H1 (cell line): ENCODE data around the gene OBP2B. TPM values are rescaled to one million over a fixed set of nuclear protein-coding genes. Genes with fewer than 3 reads are reported as not detected.

Experiments used
- CTCF ChIA-PET: fragments of 300-600 bp; sonication (Branson Sonifier 250); formaldehyde crosslinking; loops from one replicate; lab custom pipeline; 2021; ENCODE audit not compliant: partially characterized antibody; lab: Charles Lee
- POLR2A ChIA-PET: fragments of 300-600 bp; sonication (Branson Sonifier 250); formaldehyde crosslinking; loops from one replicate; lab custom pipeline; 2021; ENCODE audit warnings: inconsistent platforms; ENCODE audit not compliant: partially characterized antibody; lab: Charles Lee
- DNase-seq, 2 experiments: peaks; one replicate each; pipeline versions ENCODE4 v3.0.0 to v3.0.0-alpha.2; 2010 to 2022; ENCODE audit warnings: low spot score in 2 of 2, low read depth in 1 of 2, mixed read lengths in 1 of 2
- FAIRE-seq: peaks from 2 replicates; lab custom pipeline; 2011; peaks lifted over from hg19 to GRCh38; lab: Jason Lieb, UNC
- H2AFZ ChIP-seq: 2 replicates; pipeline ENCODE4 v1.8.1; 2012; ENCODE audit warnings: low read length, inconsistent platforms
- H2AK5ac ChIP-seq: 2 replicates; pipeline ENCODE4 v1.6.1; 2013; ENCODE audit warnings: low read depth, low read length
- H2BK120ac ChIP-seq: replicated peaks from 2 replicates; pipeline ENCODE3; 2013; ENCODE audit warnings: low read depth, low read length, inconsistent platforms
- H2BK12ac ChIP-seq: 2 replicates; pipeline ENCODE4 v1.6.1; 2013; ENCODE audit warnings: low read depth, low read length
- H2BK15ac ChIP-seq: 2 replicates; pipeline ENCODE4 v1.6.1; 2013; ENCODE audit warnings: low read length
- H2BK20ac ChIP-seq: 2 replicates; pipeline ENCODE4 v1.6.1; 2013; ENCODE audit warnings: low read length
- H2BK5ac ChIP-seq: 2 replicates; pipeline ENCODE4 v1.6.1; 2013; ENCODE audit warnings: low read depth, low read length
- H3K14ac ChIP-seq: 2 replicates; pipeline ENCODE4 v1.6.1; 2013; ENCODE audit warnings: inconsistent platforms; ENCODE audit not compliant: insufficient read length
- H3K18ac ChIP-seq: 2 replicates; pipeline ENCODE4 v1.6.1; 2013; ENCODE audit warnings: low read length; ENCODE audit errors: extremely low read depth
- H3K23ac ChIP-seq: 2 replicates; pipeline ENCODE4 v1.6.1; 2013; ENCODE audit warnings: inconsistent platforms; ENCODE audit not compliant: insufficient read length
- H3K23me2 ChIP-seq: 2 replicates; pipeline ENCODE4 v1.6.1; 2013; ENCODE audit warnings: low read depth, low read length
- H3K27ac ChIP-seq: 2 replicates; pipeline ENCODE4 v1.6.1; 2011; ENCODE audit warnings: low read depth, low read length, inconsistent platforms
- H3K27me3 ChIP-seq, 4 experiments: replicated peaks in 1 of 4; 1 replicate in 1 of 4; 2 replicates in 3 of 4; pipeline versions ENCODE4 v1.6.1 to v1.8.1; 2011 to 2013; ENCODE audit warnings: low read length in 3 of 4, mild to moderate bottlenecking in 3 of 4, inconsistent platforms in 2 of 4, mixed read lengths in 2 of 4, moderate library complexity in 1 of 4; ENCODE audit not compliant: control insufficient read depth in 3 of 4, insufficient read depth in 3 of 4; ENCODE audit errors: extremely low read depth in 1 of 4
- H3K36me3 ChIP-seq, 4 experiments: 2 replicates each; pipeline versions ENCODE4 v1.6.1 to v1.8.1; 2011 to 2013; ENCODE audit warnings: mild to moderate bottlenecking in 4 of 4, low read length in 3 of 4, moderate library complexity in 2 of 4, control low read depth in 1 of 4, inconsistent platforms in 1 of 4; ENCODE audit not compliant: insufficient read depth in 4 of 4, control insufficient read depth in 2 of 4
- H3K4ac ChIP-seq: replicated peaks from 2 replicates; pipeline ENCODE3; 2013; ENCODE audit warnings: low read length, low read depth, mixed read lengths, inconsistent platforms; ENCODE audit not compliant: insufficient read length
- H3K4me1 ChIP-seq, 4 experiments: replicated peaks in 1 of 4; 1 replicate in 1 of 4; 2 replicates in 3 of 4; pipeline versions ENCODE4 v1.6.1 to v1.8.1; 2011 to 2013; ENCODE audit warnings: low read length in 3 of 4, inconsistent platforms in 2 of 4, mixed read lengths in 1 of 4; ENCODE audit not compliant: insufficient read depth in 4 of 4, control insufficient read depth in 3 of 4
- H3K4me2 ChIP-seq, 2 experiments: 2 replicates each; pipeline versions ENCODE4 v1.6.1 to v1.8.1; 2011 to 2013; ENCODE audit warnings: low read depth in 2 of 2, low read length in 2 of 2, control low read depth in 1 of 2, inconsistent platforms in 1 of 2, mild to moderate bottlenecking in 1 of 2; ENCODE audit not compliant: insufficient read depth in 1 of 2
- H3K4me3 ChIP-seq, 4 experiments: fragments of 200-600, 300-600 bp in 1 of 4; sonication (generic), shearing (Covaris generic), sonication (Bioruptor Twin) in 1 of 4; 2 replicates each; pipeline versions ENCODE4 v1.5.1 to v1.8.1; 2011 to 2016; ENCODE audit warnings: low read length in 4 of 4, low read depth in 3 of 4, control low read depth in 2 of 4, inconsistent platforms in 2 of 4, mild to moderate bottlenecking in 2 of 4, mixed read lengths in 1 of 4, moderate library complexity in 1 of 4; ENCODE audit not compliant: insufficient read depth in 2 of 4; ENCODE audit errors: extremely low read depth in 1 of 4
- H3K56ac ChIP-seq: replicated peaks from 2 replicates; pipeline ENCODE3; 2013; ENCODE audit warnings: low read depth, mild to moderate bottlenecking, mixed read lengths, low read length, inconsistent platforms; ENCODE audit not compliant: insufficient read length
- H3K79me1 ChIP-seq: 2 replicates; pipeline ENCODE4 v1.6.1; 2013; ENCODE audit warnings: low read depth, low read length, control low read depth
- H3K79me2 ChIP-seq, 2 experiments: 2 replicates each; pipeline versions ENCODE4 v1.6.1 to v1.8.1; 2012 to 2013; ENCODE audit warnings: low read length in 2 of 2, mild to moderate bottlenecking in 2 of 2, inconsistent platforms in 1 of 2; ENCODE audit not compliant: insufficient read depth in 2 of 2, control insufficient read depth in 1 of 2
- H3K9ac ChIP-seq, 4 experiments: replicated peaks in 1 of 4; 1 replicate in 1 of 4; 2 replicates in 3 of 4; pipeline versions ENCODE4 v1.6.1 to v1.8.1; 2011 to 2013; ENCODE audit warnings: low read depth in 3 of 4, low read length in 3 of 4, control low read depth in 2 of 4, mild to moderate bottlenecking in 2 of 4, moderate library complexity in 2 of 4, inconsistent platforms in 1 of 4; ENCODE audit errors: extremely low read depth in 1 of 4
- H3K9me3 ChIP-seq, 2 experiments: 2 replicates each; pipeline versions ENCODE4 v1.6.1 to v1.8.1; 2012 to 2013; ENCODE audit warnings: mild to moderate bottlenecking in 2 of 2, moderate library complexity in 2 of 2, control low read depth in 1 of 2, inconsistent platforms in 1 of 2, low read depth in 1 of 2, low read length in 1 of 2, mixed read lengths in 1 of 2; ENCODE audit not compliant: insufficient read depth in 2 of 2
- H4K20me1 ChIP-seq, 2 experiments: replicated peaks in 1 of 2; 2 replicates each; pipeline versions ENCODE3 to v1.8.1; 2011 to 2013; ENCODE audit warnings: inconsistent platforms in 2 of 2, low read length in 2 of 2, mild to moderate bottlenecking in 1 of 2; ENCODE audit not compliant: insufficient read depth in 2 of 2, control insufficient read depth in 1 of 2
- H4K5ac ChIP-seq: 2 replicates; pipeline ENCODE4 v1.6.1; 2013; ENCODE audit warnings: low read length, low read depth, mixed read lengths, inconsistent platforms; ENCODE audit not compliant: insufficient read length
- H4K8ac ChIP-seq: 2 replicates; pipeline ENCODE4 v1.8.0; 2013; ENCODE audit warnings: mild to moderate bottlenecking, moderate library complexity, low read length, inconsistent platforms; ENCODE audit not compliant: insufficient read depth; ENCODE audit errors: extremely low read depth
- H4K91ac ChIP-seq: replicated peaks from 2 replicates; pipeline ENCODE3; 2013; ENCODE audit warnings: low read length, mixed read lengths, inconsistent platforms; ENCODE audit not compliant: insufficient read length
- CREB1 ChIP-seq: IDR thresholded peaks from 2 replicates; pipeline ENCODE4 v1.6.1; 2012; ENCODE audit warnings: inconsistent platforms
- EGR1 ChIP-seq: IDR thresholded peaks from 2 replicates; pipeline ENCODE4 v1.6.1; 2011; ENCODE audit warnings: low read depth, low read length, borderline replicate concordance
- MAX ChIP-seq: IDR thresholded peaks from 2 replicates; pipeline ENCODE4 v1.6.1; 2012; ENCODE audit warnings: inconsistent platforms
- NANOG ChIP-seq: IDR thresholded peaks from 2 replicates; pipeline ENCODE4 v1.6.1; 2011; ENCODE audit warnings: low read length, low read depth, mild to moderate bottlenecking, inconsistent platforms; ENCODE audit not compliant: insufficient read depth, poor library complexity, severe bottlenecking
- SIN3A ChIP-seq, 2 experiments: IDR thresholded peaks in 1 of 2; conservative IDR thresholded peaks in 1 of 2; 2 replicates each; pipeline ENCODE4 v1.6.1; 2011 to 2012; ENCODE audit warnings: low read length in 2 of 2, improper control_type of control experiment in 1 of 2, low read depth in 1 of 2, mild to moderate bottlenecking in 1 of 2
- SP1 ChIP-seq: IDR thresholded peaks from 2 replicates; pipeline ENCODE4 v1.6.1; 2011; ENCODE audit warnings: low read depth, low read length
- WGBS, 2 experiments: shearing (Covaris generic) in 1 of 2; methylation state at CpG; one replicate each; pipeline versions ENCODE4 v1.1.6 to v1.1.7; 2013 to 2015; ENCODE audit warnings: low lambda C conversion rate in 2 of 2, mixed read lengths in 2 of 2, inconsistent platforms in 1 of 2, low coverage in 1 of 2, missing lambda C conversion rate in 1 of 2; ENCODE audit not compliant: insufficient replicate concordance in 2 of 2, insufficient coverage in 1 of 2, insufficient read length in 1 of 2; ENCODE audit errors: extremely low coverage in 1 of 2, missing lambda C conversion rate in 1 of 2; 5-methylcytosine and 5-hydroxymethylcytosine counted together
- polyA plus RNA-seq, 7 experiments: library from polyadenylated mRNA; depleted of rRNA in 3 of 7; stranded (reverse) in 5 of 7; unstranded in 2 of 7; fragments of >200 nt in 5 of 7; fragments of 200-250 nt in 2 of 7; gene quantifications; 1 replicate in 5 of 7; 2 replicates in 1 of 7; 4 replicates in 1 of 7; pipeline versions ENCODE4 v1.2.1 to v1.2.3, GENCODE V29; 2011 to 2013; ENCODE audit warnings: missing spikeins in 2 of 7, mixed read lengths in 2 of 7
- total RNA-seq: library from RNA; stranded (reverse); fragmentation: NEBNext Ultra II Directional; extraction: Animal tissue kit (Norgen Biotek cat#: 25700); gene quantifications from 2 replicates; pipeline ENCODE4 v1.2.1, GENCODE V29; 2021

The OBP2B gene
- total and polyA plus RNA-seq, 2 of the 8 experiments (the other 6 are each of a cell fraction or from before 2014, with no cell fraction given): not detected

GRCh38 chr9:133238272-133238850 lies 29.3 kb upstream of the OBP2B start:
- no peak for FAIRE-seq
- Histone ChIP-seq H3K4me2 (peak overlapping the region; percentile 76), H2BK15ac (no peak overlapping the region), H3K18ac (peak overlapping the region; percentile 71; the same call in 1 of the 2 replicates), H4K20me1 (no peaks in the 10 kb centered on the region), H3K27ac (no peak overlapping the region), H2AK5ac (no peak overlapping the region), H3K4me3 (peak overlapping the region; percentile 29 to 62 (median 49); a peak in 7 of 8 replicates), H2AFZ (peak overlapping the region; percentile 37), H3K27me3 (peaks cover 0 to 12% (median 6%) of the 10 kb centered on the region in 4 experiments; a peak in 3 of 7 replicates), H3K56ac (no peak overlapping the region), H3K14ac (no peak overlapping the region), H2BK120ac (no peak overlapping the region), H2BK5ac (peak overlapping the region; percentile 83; the same call in 1 of the 2 replicates), H4K91ac (no peak overlapping the region), H2BK12ac (no peak overlapping the region), H3K23me2 (peaks cover 5% of the 10 kb centered on the region; the same call in 1 of the 2 replicates), H2BK20ac (no peak overlapping the region), H3K4ac (no peak overlapping the region), H3K9ac (peak overlapping the region in 1 of 4 experiments; percentile 5; a peak in 1 of 7 replicates), H3K79me1 (no peaks in the 10 kb centered on the region), H3K79me2 (no peaks in the 10 kb centered on the region), H4K5ac (no peak overlapping the region), H3K36me3 (no peaks in the 10 kb centered on the region), H3K4me1 (peaks cover 0 to 2% (median under 1%) of the 10 kb centered on the region in 4 experiments; a peak in 2 of 7 replicates), H3K9me3 (no peaks in the 10 kb centered on the region), H3K23ac (no peak overlapping the region), H4K8ac (peak overlapping the region; percentile 75; the same call in 1 of the 2 replicates)
- 8% methylated on average over 21 of the region's 25 CpGs; no CpG with 5 or more reads in 1 of the 2 experiments for WGBS, 2 experiments
- CTCF ChIA-PET: interaction anchor here (0.6 to 4.5 kb wide), 27 partner anchors 8 to 120 kb away, joined by 3 to 69 read pairs (median 5); no protein-coding TSS in a partner anchor
- POLR2A ChIA-PET: interaction anchor here (1.2 to 3.5 kb wide), 4 partner anchors 96 to 113 kb away, joined by 5 to 14 read pairs (median 7); partner anchors contain the start of genes MED22 and RPL7A
- no peak for TF ChIP-seq NANOG
- peak; percentile 36; the same call in 1 of the 2 replicates for TF ChIP-seq SP1
- 0 out of 4 replicates have a peak, but pooled peaks of 1 of the 2 experiments have one; percentile 8 for TF ChIP-seq SIN3A (conservative IDR thresholded peaks at IDR 0.05 in 1 of 2, IDR thresholded peaks at IDR 0.05 in 1 of 2; ENCODE audit: low read depth in 1 of 2, low read length in 2 of 2)
- peak; percentile 24; the same call in 1 of the 2 replicates for TF ChIP-seq EGR1
- no peak for TF ChIP-seq MAX
- TF ChIP-seq CREB1: peak; percentile 13; the same call in 1 of the 2 replicates
- peak; percentile 92 to 98 for DNase-seq
